WTC11 (cell line): ENCODE results near the gene ZNF883. TPM values are rescaled to one million over a fixed set of nuclear protein-coding genes. Genes with fewer than 3 reads are reported as not detected.

Source experiments
- ATAC-seq: fragments of 200-7000 bp; cut with Tn5 transposase; 2 replicates; pipeline ENCODE4 v1.10.0; 2021; ENCODE audit warnings: mild to moderate bottlenecking, moderate library complexity
- CTCF ChIA-PET: fragments of 300-600 bp; sonication (Branson Sonifier 250); formaldehyde crosslinking; loops from one replicate; lab custom pipeline; 2021; ENCODE audit warnings: antibody characterized with exemption; lab: Charles Lee
- POLR2A ChIA-PET: fragments of 350-600 bp; sonication (Branson Sonifier 250); formaldehyde crosslinking; loops from one replicate; lab custom pipeline; 2021; ENCODE audit warnings: antibody characterized with exemption; lab: Charles Lee
- DNase-seq: peaks from one replicate; pipeline ENCODE4 v3.0.0; 2021; ENCODE audit warnings: low spot score
- H3K27ac Mint-ChIP-seq: 2 replicates; pipeline ENCODE4 v1.8.0; 2021; ENCODE audit warnings: mixed read lengths
- H3K27me3 Mint-ChIP-seq: 2 replicates; pipeline ENCODE4 v1.8.0; 2021; ENCODE audit warnings: low read depth, mild to moderate bottlenecking, moderate library complexity, mixed read lengths
- H3K36me3 Mint-ChIP-seq: 2 replicates; pipeline ENCODE4 v1.8.0; 2021; ENCODE audit warnings: mixed read lengths
- H3K4me1 Mint-ChIP-seq: 2 replicates; pipeline ENCODE4 v1.8.0; 2022; ENCODE audit warnings: mixed read lengths
- H3K4me3 Mint-ChIP-seq: 2 replicates; pipeline ENCODE4 v1.8.0; 2021; ENCODE audit warnings: mild to moderate bottlenecking, moderate library complexity, mixed read lengths
- H3K9me3 Mint-ChIP-seq: 2 replicates; pipeline ENCODE4 v1.8.0; 2021; ENCODE audit warnings: mixed read lengths
- ATF1 ChIP-seq: sonication (generic); formaldehyde crosslinking; IDR thresholded peaks from 2 replicates; pipeline ENCODE4 v1.8.1; 2023; ENCODE audit warnings: mild to moderate bottlenecking, moderate library complexity, missing genetic modification reagents
- GTF2I ChIP-seq: fragments of 250-450 bp; sonication (Bioruptor Pico); conservative IDR thresholded peaks from 2 replicates; pipeline ENCODE4 v1.4.0; 2021; ENCODE audit warnings: mild to moderate bottlenecking
- IRF2 ChIP-seq: sonication (generic); formaldehyde crosslinking; IDR thresholded peaks from 2 replicates; pipeline ENCODE4 v1.8.0; 2022; ENCODE audit warnings: low read depth, missing genetic modification reagents, borderline replicate concordance
- JAZF1 ChIP-seq: fragments of 250-450 bp; sonication (Bioruptor Pico); IDR thresholded peaks from 2 replicates; pipeline ENCODE4 v1.9.0; 2021; ENCODE audit warnings: moderate library complexity, mild to moderate bottlenecking, inconsistent platforms
- KAT7 ChIP-seq: sonication (generic); formaldehyde crosslinking; IDR thresholded peaks from 2 replicates; pipeline ENCODE4 v1.8.1; 2023; ENCODE audit warnings: missing genetic modification reagents, mild to moderate bottlenecking, borderline replicate concordance
- NFYB ChIP-seq: sonication (generic); formaldehyde crosslinking; conservative IDR thresholded peaks from 2 replicates; pipeline ENCODE4 v1.8.0; 2022; ENCODE audit warnings: low read depth, missing genetic modification reagents
- PRDM15 ChIP-seq: sonication (generic); formaldehyde crosslinking; IDR thresholded peaks from 2 replicates; pipeline ENCODE4 v1.8.0; 2022; ENCODE audit warnings: missing genetic modification reagents
- TCF7 ChIP-seq: sonication (generic); formaldehyde crosslinking; IDR thresholded peaks from 2 replicates; pipeline ENCODE4 v1.8.0; 2022; ENCODE audit warnings: mild to moderate bottlenecking, low read depth, missing genetic modification reagents, moderate library complexity
- TEAD1 ChIP-seq: sonication (generic); formaldehyde crosslinking; IDR thresholded peaks from 2 replicates; pipeline ENCODE4 v1.8.0; 2022; ENCODE audit warnings: mild to moderate bottlenecking, missing genetic modification reagents
- ZNF121 ChIP-seq: sonication (generic); formaldehyde crosslinking; IDR thresholded peaks from 2 replicates; pipeline ENCODE4 v1.8.0; 2023; ENCODE audit warnings: missing genetic modification reagents
- ZNF232 ChIP-seq: sonication (generic); formaldehyde crosslinking; IDR thresholded peaks from 2 replicates; pipeline ENCODE4 v1.8.0; 2022; ENCODE audit warnings: mild to moderate bottlenecking, missing genetic modification reagents
- ZNF423 ChIP-seq: fragments of 250-450 bp; sonication (Bioruptor Pico); IDR thresholded peaks from 2 replicates; pipeline ENCODE4 v2.1.2; 2022; ENCODE audit warnings: mild to moderate bottlenecking, moderate library complexity
- ZNF512 ChIP-seq: sonication (generic); formaldehyde crosslinking; IDR thresholded peaks from 2 replicates; pipeline ENCODE4 v1.8.1; 2022; ENCODE audit warnings: missing genetic modification reagents, borderline replicate concordance
- total RNA-seq: library from RNA; stranded (reverse); gene quantifications from 3 replicates; pipeline ENCODE4 v1.2.3, GENCODE V29; 2021
- TF ChIP-seq, protein P1 (sequence below): sonication (generic); formaldehyde crosslinking; IDR thresholded peaks from 2 replicates; pipeline ENCODE4 v1.8.1; 2023; ENCODE audit warnings: mild to moderate bottlenecking, missing genetic modification reagents, moderate library complexity
- TF ChIP-seq, protein P2 (sequence below): sonication (generic); formaldehyde crosslinking; IDR thresholded peaks from 2 replicates; pipeline ENCODE4 v1.8.1; 2023; ENCODE audit warnings: mild to moderate bottlenecking, moderate library complexity, missing genetic modification reagents
- TF ChIP-seq, protein P3 (sequence below): sonication (generic); formaldehyde crosslinking; IDR thresholded peaks from 2 replicates; pipeline ENCODE4 v1.8.1; 2022; ENCODE audit warnings: low read depth, mild to moderate bottlenecking, moderate library complexity, missing genetic modification reagents, borderline replicate concordance

Gene ZNF883
- total RNA-seq, 1 experiment from 2014 or later = 22.0 TPM

DNA sequence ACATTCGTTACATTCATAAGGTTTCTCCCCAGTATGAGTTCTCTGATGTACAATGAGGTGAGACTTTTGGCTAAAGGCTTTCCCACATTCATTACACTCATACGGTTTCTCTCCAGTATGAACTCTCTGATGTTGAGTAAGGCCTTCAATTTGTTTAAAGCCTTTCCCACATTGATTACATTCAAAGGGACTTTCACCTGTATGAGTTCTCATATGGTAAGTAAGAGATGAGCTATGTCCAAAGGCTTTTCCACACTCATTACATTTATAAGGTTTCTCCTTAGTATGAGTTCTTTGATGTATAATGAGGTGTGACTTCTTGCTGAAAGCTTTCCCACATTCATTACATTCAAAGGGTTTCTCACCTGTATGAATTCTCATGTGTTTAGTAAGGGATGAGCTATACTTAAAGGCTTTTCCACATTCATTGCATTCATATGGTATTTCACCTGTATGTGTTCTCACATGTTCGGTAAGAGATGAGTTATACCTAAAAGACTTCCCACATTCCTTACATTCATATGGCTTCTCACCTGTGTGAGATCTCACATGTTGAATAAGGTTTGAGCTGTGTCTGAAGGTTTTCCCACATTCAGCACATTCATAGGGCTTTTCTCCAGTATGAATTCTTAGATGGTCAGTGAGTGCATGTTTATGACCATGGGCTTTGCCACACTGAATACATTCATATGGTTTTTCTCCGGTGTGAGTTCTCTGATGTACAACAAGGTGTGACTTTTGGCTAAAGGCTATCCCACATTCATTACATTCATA is 31.1 kb upstream of the ZNF883 start:
- H3K27ac Mint-ChIP-seq = no peak overlapping the region
- H3K9me3 Mint-ChIP-seq = peaks cover 85% of the 10 kb centered on the region
- H3K4me3 Mint-ChIP-seq = no peak overlapping the region
- H3K4me1 Mint-ChIP-seq = no peaks in the 10 kb centered on the region
- CTCF ChIA-PET = interaction anchor here (0.5 kb wide), 1 partner anchor 146 kb away, joined by 3 read pairs; no protein-coding TSS in a partner anchor
- peaks cover 5% of the 10 kb centered on the region for H3K27me3 Mint-ChIP-seq
- H3K36me3 Mint-ChIP-seq = peaks cover 84% of the 10 kb centered on the region
- ATAC-seq (no peak), DNase-seq (no peak)
- POLR2A ChIA-PET = no interaction called here
- TF ChIP-seq, protein P1, sequence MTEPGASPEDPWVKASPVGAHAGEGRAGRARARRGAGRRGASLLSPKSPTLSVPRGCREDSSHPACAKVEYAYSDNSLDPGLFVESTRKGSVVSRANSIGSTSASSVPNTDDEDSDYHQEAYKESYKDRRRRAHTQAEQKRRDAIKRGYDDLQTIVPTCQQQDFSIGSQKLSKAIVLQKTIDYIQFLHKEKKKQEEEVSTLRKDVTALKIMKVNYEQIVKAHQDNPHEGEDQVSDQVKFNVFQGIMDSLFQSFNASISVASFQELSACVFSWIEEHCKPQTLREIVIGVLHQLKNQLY (CRISPR knock-in tag) = no peak
- TF ChIP-seq ZNF512 (CRISPR knock-in tag) = no peak
- TF ChIP-seq, protein P2, sequence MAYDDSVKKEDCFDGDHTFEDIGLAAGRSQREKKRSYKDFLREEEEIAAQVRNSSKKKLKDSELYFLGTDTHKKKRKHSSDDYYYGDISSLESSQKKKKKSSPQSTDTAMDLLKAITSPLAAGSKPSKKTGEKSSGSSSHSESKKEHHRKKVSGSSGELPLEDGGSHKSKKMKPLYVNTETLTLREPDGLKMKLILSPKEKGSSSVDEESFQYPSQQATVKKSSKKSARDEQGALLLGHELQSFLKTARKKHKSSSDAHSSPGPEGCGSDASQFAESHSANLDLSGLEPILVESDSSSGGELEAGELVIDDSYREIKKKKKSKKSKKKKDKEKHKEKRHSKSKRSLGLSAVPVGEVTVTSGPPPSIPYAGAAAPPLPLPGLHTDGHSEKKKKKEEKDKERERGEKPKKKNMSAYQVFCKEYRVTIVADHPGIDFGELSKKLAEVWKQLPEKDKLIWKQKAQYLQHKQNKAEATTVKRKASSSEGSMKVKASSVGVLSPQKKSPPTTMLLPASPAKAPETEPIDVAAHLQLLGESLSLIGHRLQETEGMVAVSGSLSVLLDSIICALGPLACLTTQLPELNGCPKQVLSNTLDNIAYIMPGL (CRISPR knock-in tag) = no peak
- no peak for TF ChIP-seq TEAD1 (CRISPR knock-in tag)
- no peak for TF ChIP-seq ZNF232 (CRISPR knock-in tag)
- no peak for TF ChIP-seq ATF1
- no peak for TF ChIP-seq GTF2I (CRISPR knock-in tag)
- no peak for TF ChIP-seq NFYB (CRISPR knock-in tag)
- TF ChIP-seq, protein P3, sequence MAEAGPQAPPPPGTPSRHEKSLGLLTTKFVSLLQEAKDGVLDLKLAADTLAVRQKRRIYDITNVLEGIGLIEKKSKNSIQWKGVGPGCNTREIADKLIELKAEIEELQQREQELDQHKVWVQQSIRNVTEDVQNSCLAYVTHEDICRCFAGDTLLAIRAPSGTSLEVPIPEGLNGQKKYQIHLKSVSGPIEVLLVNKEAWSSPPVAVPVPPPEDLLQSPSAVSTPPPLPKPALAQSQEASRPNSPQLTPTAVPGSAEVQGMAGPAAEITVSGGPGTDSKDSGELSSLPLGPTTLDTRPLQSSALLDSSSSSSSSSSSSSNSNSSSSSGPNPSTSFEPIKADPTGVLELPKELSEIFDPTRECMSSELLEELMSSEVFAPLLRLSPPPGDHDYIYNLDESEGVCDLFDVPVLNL (CRISPR knock-in tag) = no peak
- no peak for TF ChIP-seq IRF2 (CRISPR knock-in tag)
- TF ChIP-seq JAZF1 (CRISPR knock-in tag) = no peak
- TF ChIP-seq ZNF121 = no peak
- TF ChIP-seq TCF7 (CRISPR knock-in tag) = no peak
- TF ChIP-seq KAT7 (CRISPR knock-in tag) = no peak
- TF ChIP-seq PRDM15 (CRISPR knock-in tag) = no peak
- TF ChIP-seq ZNF423 (CRISPR knock-in tag) = no peak
